Measurements from ENCODE around the gene TRAM2. TPM values are rescaled to one million over a fixed set of nuclear protein-coding genes. Genes with fewer than 3 reads are reported as not detected.
A peak's percentile ranks its signal among the peaks of the same experiment; 100 is the strongest.

Gene TRAM2
- total and polyA plus RNA-seq, 3 donors from 2014 or later, result 21.1 to 34.7 (median 26.1) TPM

GRCh38 chr6:52574709-52575501 is 2.0 kb downstream of the TRAM2 start:
- no peaks in the 10 kb centered on the region for H3K27me3 ChIP-seq
- TF ChIP-seq CTCF (IDR thresholded peaks at IDR 0.05) (no peak), POLR2A (IDR thresholded peaks at IDR 0.05) (no peak)
- intact Hi-C loops (cut with DNase I; ENCODE audit: low total_unique reads), result loop anchor here (10.0 kb wide), 2 partner anchors 60 to 150 kb away; partner anchors contain the start of gene EFHC1
- H3K36me3 ChIP-seq (ENCODE audit: low read depth, missing control alignments), result no peaks in the 10 kb centered on the region
- peak; percentile 81 for DNase-seq
- peaks cover 48% of the 10 kb centered on the region for H3K4me1 ChIP-seq
- no peaks in the 10 kb centered on the region for H3K9me3 ChIP-seq
- H3K4me3 ChIP-seq, result peak overlapping the region; percentile 87 to 92
- 42 to 44% methylated on average over 13 of the region's 13 CpGs for WGBS, 2 donors
- peak overlapping the region; percentile 53 to 99 for H3K27ac ChIP-seq

GRCh38 chr6:52573295-52573694 is 3.6 kb downstream of the TRAM2 start:
- no peak for TF ChIP-seq POLR2A (IDR thresholded peaks at IDR 0.05)
- TF ChIP-seq CTCF (IDR thresholded peaks at IDR 0.05), result no peak
- 22 to 38% methylated on average over 2 of the region's 2 CpGs for WGBS, 2 donors
- no peak overlapping the region for H3K4me3 ChIP-seq
- DNase-seq, result no peak
- H3K27me3 ChIP-seq, result no peaks in the 10 kb centered on the region
- intact Hi-C loops (cut with DNase I; ENCODE audit: low total_unique reads), result loop anchor here (10.0 kb wide), 2 partner anchors 58 to 148 kb away; partner anchors contain the start of gene EFHC1
- H3K4me1 ChIP-seq, result peaks cover 59% of the 10 kb centered on the region
- H3K9me3 ChIP-seq, result no peaks in the 10 kb centered on the region
- H3K27ac ChIP-seq, result peak overlapping the region; percentile 53 to 99
- H3K36me3 ChIP-seq (ENCODE audit: low read depth, missing control alignments), result no peaks in the 10 kb centered on the region

DNA sequence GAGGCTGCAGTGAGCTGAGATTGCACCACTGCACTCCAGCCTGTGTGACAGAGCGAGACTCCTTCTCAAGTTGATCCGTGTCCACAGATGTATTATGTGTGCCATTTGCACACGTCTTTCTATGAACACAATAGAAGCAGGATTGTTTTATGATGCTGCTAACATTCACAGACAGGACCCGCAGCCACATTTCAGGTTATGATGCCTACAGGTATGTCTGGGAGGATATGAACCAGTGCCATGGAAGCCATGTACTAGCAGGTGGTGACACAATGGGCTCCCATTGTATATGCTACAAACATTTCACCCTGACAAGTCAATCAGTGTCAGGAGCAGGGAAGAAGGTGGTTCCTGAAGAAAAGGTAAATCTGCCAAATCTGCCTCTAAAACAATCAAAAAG is 4.3 kb downstream of the TRAM2 start:
- Histone ChIP-seq H3K4me3 (no peak overlapping the region), H3K4me1 (peaks cover 63% of the 10 kb centered on the region), H3K27me3 (no peaks in the 10 kb centered on the region), H3K9me3 (no peaks in the 10 kb centered on the region), H3K36me3 (ENCODE audit: low read depth, missing control alignments) (no peaks in the 10 kb centered on the region), H3K27ac (peak overlapping the region; percentile 53 to 99)
- intact Hi-C loops (cut with DNase I; ENCODE audit: low total_unique reads), result loop anchor here (10.0 kb wide), 2 partner anchors 58 to 148 kb away; partner anchors contain the start of gene EFHC1
- 91 to 96% methylated on average over 4 of the region's 4 CpGs for WGBS, 2 donors
- TF ChIP-seq CTCF (IDR thresholded peaks at IDR 0.05), result no peak
- no peak for TF ChIP-seq POLR2A (IDR thresholded peaks at IDR 0.05)
- DNase-seq, result no peak

GRCh38 chr6:52571099-52571755 is 5.6 kb downstream of the TRAM2 start:
- H3K4me3 ChIP-seq, result no peak overlapping the region
- intact Hi-C loops (cut with DNase I; ENCODE audit: low total_unique reads), result loop anchor here (10.0 kb wide), 2 partner anchors 56 to 146 kb away; partner anchors contain the start of gene EFHC1
- H3K4me1 ChIP-seq, result peaks cover 63% of the 10 kb centered on the region
- H3K36me3 ChIP-seq (ENCODE audit: low read depth, missing control alignments), result no peaks in the 10 kb centered on the region
- H3K9me3 ChIP-seq, result no peaks in the 10 kb centered on the region
- DNase-seq, result no peak
- no peaks in the 10 kb centered on the region for H3K27me3 ChIP-seq
- H3K27ac ChIP-seq, result peak overlapping the region in 1 of 2 donors; percentile 56
- WGBS, 2 donors, result 67 to 88% methylated on average over 10 of the region's 10 CpGs
- TF ChIP-seq CTCF (IDR thresholded peaks at IDR 0.05) (no peak), POLR2A (IDR thresholded peaks at IDR 0.05) (no peak)

Measured in testis (tissue), 3 donors.